Gastrocnemius medialis (tissue), 4 donors: ENCODE measurements around the gene NFAT5. TPM values are rescaled to one million over a fixed set of nuclear protein-coding genes. Genes with fewer than 3 reads are reported as not detected.

Source experiments
- ATAC-seq, 2 donors: fragments of 150-250 bp; one replicate each; pipeline ENCODE4 v1.9.1; 2016
- DNase-seq, 2 donors: peaks; one replicate each; pipeline ENCODE4 v3.0.0-alpha.2; 2019
- H3K27ac ChIP-seq, 4 donors: fragments of 200-600 bp; sonication (generic); 1 replicate in 1 of 4; 2 replicates in 3 of 4; pipeline ENCODE4 v1.5.1; 2016 to 2018; ENCODE audit warnings: mild to moderate bottlenecking in 2 of 4, moderate library complexity in 1 of 4
- H3K27me3 ChIP-seq, 3 donors: fragments of 200-600 bp; sonication (generic) in 2 of 3; 1 replicate in 1 of 3; 2 replicates in 2 of 3; pipeline versions ENCODE4 v1.5.1 to v1.6.0; 2016 to 2019; ENCODE audit warnings: mild to moderate bottlenecking in 1 of 3, moderate library complexity in 1 of 3
- H3K36me3 ChIP-seq, 2 donors: fragments of 200-600 bp; sonication (generic) in 1 of 2; one replicate each; pipeline ENCODE4 v1.5.1; 2017 to 2018
- H3K4me1 ChIP-seq, 2 donors: fragments of 200-600 bp; sonication (generic) in 1 of 2; one replicate each; pipeline ENCODE4 v1.5.1; 2016 to 2017; ENCODE audit warnings: mild to moderate bottlenecking in 2 of 2
- H3K4me3 ChIP-seq, 4 donors: fragments of 200-600 bp; sonication (generic) in 3 of 4; 1 replicate in 1 of 4; 2 replicates in 3 of 4; pipeline ENCODE4 v1.5.1; 2016 to 2019; ENCODE audit warnings: mild to moderate bottlenecking in 2 of 4
- H3K9me3 ChIP-seq, 3 donors: fragments of 200-600 bp; sonication (generic) in 2 of 3; 1 replicate in 1 of 3; 2 replicates in 2 of 3; pipeline ENCODE4 v1.5.1; 2016 to 2019
- POLR2A ChIP-seq, 2 donors: fragments of 450-650 bp; IDR thresholded peaks; one replicate each; pipeline ENCODE4 v1.6.1; 2017; ENCODE audit warnings: antibody characterized with exemption in 2 of 2, mild to moderate bottlenecking in 2 of 2, moderate library complexity in 2 of 2
- in situ Hi-C, 4 donors: fragments of 200-750 bp; cut with MboI; loops; one replicate each; pipeline versions ENCODE4 v1.15.0 to v1.8.0; 2017; ENCODE audit warnings: low sequenced_read_pairs in 4 of 4
- intact Hi-C: fragments of 100-400 bp; cut with DNase I; formaldehyde crosslinking; loops from one replicate; pipeline ENCODE4 v1.15.1; 2023; ENCODE audit warnings: low total_unique reads
- total RNA-seq, 4 donors: library from RNA; depleted of rRNA; stranded (reverse); fragments of >200 nt; gene quantifications; one replicate each; pipeline versions ENCODE4 v1.1.0 to v1.2.3, GENCODE V29; 2016
- TF ChIP-seq, protein P1 (sequence below), 5 experiments: fragments of 450-650 bp in 3 of 5; fragments of 200-600 bp in 2 of 5; sonication (generic) in 2 of 5; IDR thresholded peaks in 4 of 5; conservative IDR thresholded peaks in 1 of 5; 1 replicate in 4 of 5; 2 replicates in 1 of 5; pipeline ENCODE4 v1.5.1; 2016 to 2019; ENCODE audit warnings: antibody characterized with exemption in 5 of 5, mild to moderate bottlenecking in 3 of 5, moderate library complexity in 3 of 5

Gene NFAT5
- total RNA-seq, 4 donors from 2014 or later = 14.4 to 34.2 (median 18.4) TPM

DNA sequence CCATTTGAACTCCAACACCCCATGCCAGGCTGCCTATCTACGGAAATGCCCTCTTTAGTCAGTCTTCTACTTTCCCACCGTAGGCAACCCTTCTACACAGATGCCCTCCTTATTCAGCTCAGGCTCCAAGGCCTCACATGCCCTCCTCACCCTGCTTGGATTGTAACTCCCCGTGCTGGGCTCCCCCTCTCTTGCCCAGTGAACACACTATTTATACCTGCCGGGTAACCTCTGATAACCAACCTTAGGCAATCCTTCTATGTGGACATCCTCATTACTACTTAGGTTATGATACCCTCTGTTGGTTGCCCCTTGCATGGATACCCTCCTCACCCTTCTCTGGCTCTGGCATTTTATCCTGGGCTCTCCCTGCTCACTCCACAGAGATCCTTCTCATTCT is 50.3 kb downstream of the NFAT5 start:
- peaks cover 76 to 88% of the 10 kb centered on the region in 2 donors for H3K4me1 ChIP-seq
- intact Hi-C loops = loop anchor here (5.0 kb wide), 1 partner anchor 219 kb away; no protein-coding TSS in a partner anchor
- in situ Hi-C loops = no loop called here
- H3K27me3 ChIP-seq = no peaks in the 10 kb centered on the region
- TF ChIP-seq, protein P1, sequence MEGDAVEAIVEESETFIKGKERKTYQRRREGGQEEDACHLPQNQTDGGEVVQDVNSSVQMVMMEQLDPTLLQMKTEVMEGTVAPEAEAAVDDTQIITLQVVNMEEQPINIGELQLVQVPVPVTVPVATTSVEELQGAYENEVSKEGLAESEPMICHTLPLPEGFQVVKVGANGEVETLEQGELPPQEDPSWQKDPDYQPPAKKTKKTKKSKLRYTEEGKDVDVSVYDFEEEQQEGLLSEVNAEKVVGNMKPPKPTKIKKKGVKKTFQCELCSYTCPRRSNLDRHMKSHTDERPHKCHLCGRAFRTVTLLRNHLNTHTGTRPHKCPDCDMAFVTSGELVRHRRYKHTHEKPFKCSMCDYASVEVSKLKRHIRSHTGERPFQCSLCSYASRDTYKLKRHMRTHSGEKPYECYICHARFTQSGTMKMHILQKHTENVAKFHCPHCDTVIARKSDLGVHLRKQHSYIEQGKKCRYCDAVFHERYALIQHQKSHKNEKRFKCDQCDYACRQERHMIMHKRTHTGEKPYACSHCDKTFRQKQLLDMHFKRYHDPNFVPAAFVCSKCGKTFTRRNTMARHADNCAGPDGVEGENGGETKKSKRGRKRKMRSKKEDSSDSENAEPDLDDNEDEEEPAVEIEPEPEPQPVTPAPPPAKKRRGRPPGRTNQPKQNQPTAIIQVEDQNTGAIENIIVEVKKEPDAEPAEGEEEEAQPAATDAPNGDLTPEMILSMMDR (IDR thresholded peaks at IDR 0.05 in 4 of 5, conservative IDR thresholded peaks at IDR 0.05 in 1 of 5) = no peak
- TF ChIP-seq POLR2A (IDR thresholded peaks at IDR 0.05) = no peak
- no peaks in the 10 kb centered on the region for H3K36me3 ChIP-seq
- peak overlapping the region; percentile 68 to 91 (median 84) for H3K27ac ChIP-seq
- DNase-seq (peak in 1 of 2 donors; percentile 52), ATAC-seq (peak in 1 of 2 donors; percentile 54)
- no peaks in the 10 kb centered on the region for H3K9me3 ChIP-seq
- H3K4me3 ChIP-seq = no peak overlapping the region

DNA sequence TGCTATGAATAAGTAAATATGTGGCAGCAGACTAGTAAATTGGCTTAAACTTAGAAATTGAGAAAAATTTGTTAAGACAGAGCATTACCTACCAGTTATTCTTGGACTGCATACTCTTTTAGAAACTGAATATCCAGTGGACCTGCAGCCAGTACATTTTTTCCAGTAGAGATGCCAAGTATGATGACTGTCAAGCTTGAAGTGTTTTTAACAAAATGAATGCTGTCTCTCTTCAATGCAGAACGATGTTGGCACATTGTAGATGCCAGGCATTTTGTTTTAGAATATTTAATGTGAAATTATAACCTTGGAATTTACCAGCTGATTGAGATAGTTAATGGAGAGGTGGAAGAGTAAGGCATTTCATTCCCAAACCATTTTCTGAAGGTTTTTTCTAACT is 52.5 kb downstream of the NFAT5 start:
- TF ChIP-seq, protein P1 (IDR thresholded peaks at IDR 0.05 in 4 of 5, conservative IDR thresholded peaks at IDR 0.05 in 1 of 5) = no peak
- no peak for TF ChIP-seq POLR2A (IDR thresholded peaks at IDR 0.05)
- Histone ChIP-seq H3K9me3 (no peaks in the 10 kb centered on the region), H3K27me3 (no peaks in the 10 kb centered on the region), H3K4me1 (peaks cover 67 to 78% of the 10 kb centered on the region in 2 donors), H3K4me3 (peak overlapping the region in 3 of 4 donors; percentile 7 to 15 (median 12)), H3K36me3 (no peaks in the 10 kb centered on the region), H3K27ac (peak overlapping the region; percentile 68 to 91 (median 84))
- ATAC-seq (peak; percentile 78 to 82), DNase-seq (no peak)
- intact Hi-C loops = loop anchor here (5.0 kb wide), 1 partner anchor 221 kb away; no protein-coding TSS in a partner anchor
- in situ Hi-C loops = no loop called here

DNA sequence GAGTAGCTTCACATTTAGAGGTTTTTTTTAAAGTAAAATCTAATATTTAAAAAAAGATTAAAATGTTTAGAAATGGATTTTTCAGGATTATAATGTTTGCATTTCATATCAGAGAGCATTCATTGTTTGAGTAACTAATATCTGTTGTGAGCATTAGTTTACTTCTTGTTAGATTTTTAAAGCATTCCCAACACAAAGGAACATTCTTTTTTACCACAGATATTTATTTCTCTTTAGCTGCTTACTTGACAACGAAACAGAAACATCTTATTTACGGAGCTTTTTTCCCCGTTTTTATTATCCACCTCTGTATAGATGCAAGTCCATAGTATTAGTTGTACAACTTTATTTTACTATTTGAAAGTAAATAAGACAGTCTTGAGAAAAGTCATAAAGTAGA is 53.0 kb downstream of the NFAT5 start:
- DNase-seq (no peak), ATAC-seq (no peak)
- Histone ChIP-seq H3K4me3 (peak overlapping the region in 3 of 4 donors; percentile 7 to 15 (median 12)), H3K27ac (peak overlapping the region; percentile 68 to 91 (median 84)), H3K4me1 (peaks cover 63 to 74% of the 10 kb centered on the region in 2 donors), H3K27me3 (no peaks in the 10 kb centered on the region), H3K36me3 (no peaks in the 10 kb centered on the region), H3K9me3 (no peaks in the 10 kb centered on the region)
- TF ChIP-seq, protein P1 (IDR thresholded peaks at IDR 0.05 in 4 of 5, conservative IDR thresholded peaks at IDR 0.05 in 1 of 5) = no peak
- no peak for TF ChIP-seq POLR2A (IDR thresholded peaks at IDR 0.05)
- in situ Hi-C loops = no loop called here
- intact Hi-C loops = loop anchor here (5.0 kb wide), 1 partner anchor 221 kb away; no protein-coding TSS in a partner anchor

DNA sequence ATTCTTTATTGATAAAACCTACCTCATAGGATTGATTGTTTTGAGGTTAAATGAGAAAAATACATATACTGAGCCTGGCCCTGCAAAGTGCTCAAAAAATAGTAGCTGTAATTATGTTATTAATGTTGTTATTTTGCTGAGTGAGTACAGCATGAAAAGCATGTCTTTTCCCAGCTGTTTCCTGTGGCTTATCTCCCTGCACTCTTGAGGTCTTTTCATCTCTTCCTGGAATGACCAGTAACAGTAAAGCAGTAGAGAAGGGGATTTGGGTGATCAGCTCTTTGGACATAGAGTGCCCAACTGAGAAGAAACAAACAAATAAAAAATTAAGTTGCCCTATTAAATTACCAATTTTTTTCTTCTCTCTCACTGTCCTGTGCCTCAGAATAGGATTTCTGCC is 53.7 kb downstream of the NFAT5 start:
- DNase-seq = no peak
- H3K27me3 ChIP-seq = no peaks in the 10 kb centered on the region
- H3K36me3 ChIP-seq = no peaks in the 10 kb centered on the region
- H3K4me3 ChIP-seq = no peak overlapping the region
- peaks cover 55 to 66% of the 10 kb centered on the region in 2 donors for H3K4me1 ChIP-seq
- peak overlapping the region; percentile 68 to 91 (median 84) for H3K27ac ChIP-seq
- no peaks in the 10 kb centered on the region for H3K9me3 ChIP-seq
- TF ChIP-seq, protein P1 (IDR thresholded peaks at IDR 0.05 in 4 of 5, conservative IDR thresholded peaks at IDR 0.05 in 1 of 5) = no peak
- no peak for TF ChIP-seq POLR2A (IDR thresholded peaks at IDR 0.05)
- ATAC-seq = no peak
- in situ Hi-C loops (no loop called here), intact Hi-C loops (loop anchor here (5.0 kb wide), 1 partner anchor 222 kb away; no protein-coding TSS in a partner anchor)
